Activated effector memory CD4-positive, alpha-beta T cell treated with Interleukin-2 at 50 U/mL for 16 hours (primary cell): Measurements from ENCODE around the gene NPFFR1.

Source experiments
- DNase-seq: peaks from one replicate; pipeline ENCODE4 v3.0.0-alpha.2; 2020

NPFFR1 gene

DNA sequence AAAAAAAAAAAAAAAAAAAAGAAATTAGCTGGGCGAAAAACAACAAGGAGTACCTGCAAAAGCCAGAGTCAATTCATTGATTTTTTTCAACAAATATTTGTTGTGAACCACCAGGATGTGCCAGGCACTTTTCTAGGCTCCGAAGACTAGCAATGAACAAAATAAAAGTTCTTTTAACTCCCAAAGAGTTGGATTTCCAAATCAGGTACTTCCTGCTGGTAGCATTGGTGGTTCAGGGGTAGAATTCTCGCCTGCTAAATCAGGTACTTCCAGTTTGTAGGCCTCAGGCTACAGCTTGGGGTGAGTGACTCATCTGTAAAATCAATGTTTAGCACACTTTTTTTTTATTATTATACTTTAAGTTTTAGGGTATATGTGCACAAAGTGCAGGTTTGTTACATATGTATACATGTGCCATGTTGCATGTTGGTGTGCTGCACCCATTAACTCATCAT lies 61.4 kb downstream of the NPFFR1 start:
- no peak for DNase-seq

DNA sequence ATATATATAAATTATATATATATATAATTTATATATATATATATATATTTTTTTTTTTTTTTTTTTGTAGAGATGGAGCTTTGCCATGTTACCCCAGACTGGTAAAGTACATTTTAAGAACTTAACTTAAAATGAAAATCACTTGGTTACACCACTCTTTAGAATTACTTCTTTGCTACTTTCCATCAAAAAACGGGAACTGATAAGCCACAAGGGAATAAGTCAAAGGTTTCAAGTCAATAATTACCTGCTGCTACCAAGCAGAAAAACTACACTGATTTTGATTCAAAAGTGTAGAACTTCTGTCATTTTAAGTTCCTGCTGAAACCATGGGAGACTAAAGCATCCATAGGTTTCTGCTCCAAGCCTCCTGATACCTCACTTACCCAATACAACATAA lies 62.8 kb downstream of the NPFFR1 start:
- DNase-seq, result no peak

DNA sequence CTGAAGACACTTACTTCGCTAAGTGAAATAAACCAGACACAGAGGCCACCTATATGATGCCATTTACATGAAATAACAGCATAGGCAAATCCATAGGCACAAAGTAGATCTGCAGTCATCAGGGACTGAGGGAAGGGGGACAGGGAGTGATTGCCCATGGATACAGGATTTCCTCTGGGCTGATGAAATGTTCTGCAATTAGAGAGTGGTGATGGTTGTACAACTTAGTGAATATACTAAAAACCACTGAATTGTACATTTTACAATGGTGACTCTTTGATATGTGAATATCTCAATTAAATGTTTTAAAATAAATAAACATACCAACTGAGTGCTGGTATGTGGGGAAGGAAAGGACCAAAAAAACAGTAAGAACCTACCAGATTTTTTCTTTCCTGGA lies 70.9 kb downstream of the NPFFR1 start:
- DNase-seq, result no peak

- DNase-seq, result no peak
Measured at GRCh38 chr10:70212277-70212676, 71.5 kb downstream of the NPFFR1 start.

DNA sequence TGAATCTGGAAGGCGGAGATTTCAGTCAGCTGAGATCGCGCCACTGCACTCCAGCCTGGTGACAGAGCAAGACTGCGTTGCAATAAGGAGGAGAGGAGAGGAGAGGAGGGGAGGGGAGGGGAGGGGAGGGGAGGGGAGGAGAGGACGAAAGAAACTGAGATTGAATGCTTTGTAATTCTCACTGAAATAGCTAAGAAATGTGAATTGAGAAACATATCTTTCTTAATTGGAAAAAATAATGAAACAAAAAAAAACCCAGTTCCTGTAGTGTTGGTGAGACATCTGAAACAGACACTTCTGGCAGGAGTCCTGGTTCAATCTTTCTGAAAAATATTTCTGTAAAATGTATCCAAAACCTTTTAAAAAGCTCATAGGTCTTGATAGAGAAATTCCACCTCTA lies 77.0 kb downstream of the NPFFR1 start:
- no peak for DNase-seq

DNA sequence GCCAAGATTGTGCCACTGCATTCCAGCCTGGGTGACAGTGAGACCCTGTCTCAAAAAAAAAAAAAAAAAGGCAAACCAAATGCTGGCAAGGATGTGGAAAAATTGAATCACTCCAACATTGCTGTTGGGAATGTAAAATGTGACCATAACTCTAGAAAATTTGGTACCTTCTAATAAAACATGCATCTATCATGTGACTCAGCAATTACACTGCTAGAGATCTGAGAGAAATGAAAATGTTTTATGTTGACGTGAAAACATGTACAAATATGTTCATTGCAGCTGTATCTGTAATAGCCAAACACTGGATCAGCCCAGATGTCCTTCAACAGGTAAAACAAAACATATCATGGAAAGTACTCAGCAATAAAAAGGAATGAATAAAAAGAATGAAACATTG lies 82.7 kb downstream of the NPFFR1 start:
- DNase-seq, result no peak

DNA sequence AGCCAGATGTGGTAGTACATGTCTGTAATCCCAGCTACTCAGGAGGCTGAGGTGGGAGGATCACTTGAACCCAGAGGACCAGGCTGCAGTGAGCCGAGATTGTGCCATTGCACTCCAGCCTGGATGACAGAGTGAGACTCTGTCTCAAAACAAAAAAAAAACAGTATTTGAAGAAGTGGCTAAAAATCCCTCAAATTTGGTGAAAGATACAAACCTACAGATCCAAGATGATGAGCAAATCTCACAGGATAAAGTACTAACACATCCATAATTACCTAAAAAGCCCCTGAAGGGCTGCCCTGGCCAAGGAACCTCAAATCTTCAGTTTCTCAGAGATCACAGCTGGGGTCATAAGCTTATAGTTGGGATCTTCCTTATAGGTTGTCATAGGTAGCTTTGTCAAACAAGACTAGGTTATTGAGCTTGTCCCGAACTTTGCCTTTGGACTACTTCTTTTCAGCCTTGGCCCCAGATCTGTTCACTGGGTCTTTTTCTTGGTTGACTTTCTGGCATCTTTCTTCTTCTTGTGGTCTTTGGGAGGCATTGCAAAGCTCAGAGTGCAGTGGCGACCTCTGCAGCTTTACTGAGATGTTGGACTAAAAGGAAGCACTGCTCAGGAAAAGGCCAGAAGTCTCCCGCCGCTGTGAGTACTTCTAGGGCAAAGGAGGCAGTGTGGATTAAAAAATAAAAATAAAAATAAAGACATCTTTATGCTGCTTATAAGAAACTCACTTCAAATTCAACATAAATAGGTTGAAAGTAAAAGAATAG lies 84.9 kb downstream of the NPFFR1 start:
- DNase-seq, result no peak
